ENCODE results near the gene PPARA.

The PPARA gene

GRCh38 chr22:46145361-46145851 lies 4.9 kb upstream of the PPARA start:
- no peak for DNase-seq (ENCODE audit: low spot score)

- no peak for DNase-seq (ENCODE audit: low spot score)
Observed at GRCh38 chr22:46145896-46146295, 4.4 kb upstream of the PPARA start.

GRCh38 chr22:46146329-46146728 lies 4.0 kb upstream of the PPARA start:
- no peak for DNase-seq (ENCODE audit: low spot score)

- DNase-seq (ENCODE audit: low spot score): no peak
Observed at GRCh38 chr22:46147061-46147460, 3.3 kb upstream of the PPARA start.

GRCh38 chr22:46147471-46148267 lies 2.7 kb upstream of the PPARA start:
- DNase-seq (ENCODE audit: low spot score): no peak

GRCh38 chr22:46148336-46148735 lies 2.0 kb upstream of the PPARA start:
- DNase-seq (ENCODE audit: low spot score): no peak

- DNase-seq (ENCODE audit: low spot score): no peak
Observed at GRCh38 chr22:46148816-46149511, 1.4 kb upstream of the PPARA start.

GRCh38 chr22:46149512-46150033 lies 753 bp upstream of the PPARA start:
- no peak for DNase-seq (ENCODE audit: low spot score)

- DNase-seq (ENCODE audit: low spot score): no peak
Observed at GRCh38 chr22:46150655-46151477, 540 bp downstream of the PPARA start.

GRCh38 chr22:46153930-46154329 lies 3.6 kb downstream of the PPARA start:
- no peak for DNase-seq (ENCODE audit: low spot score)

- no peak for DNase-seq (ENCODE audit: low spot score)
Observed at GRCh38 chr22:46156031-46156430, 5.7 kb downstream of the PPARA start.

GRCh38 chr22:46158283-46158682 lies 8.0 kb downstream of the PPARA start:
- no peak for DNase-seq (ENCODE audit: low spot score)

- no peak for DNase-seq (ENCODE audit: low spot score)
Observed at GRCh38 chr22:46159212-46159611, 8.9 kb downstream of the PPARA start.

GRCh38 chr22:46159777-46160176 lies 9.5 kb downstream of the PPARA start:
- no peak for DNase-seq (ENCODE audit: low spot score)

- no peak for DNase-seq (ENCODE audit: low spot score)
Observed at GRCh38 chr22:46162285-46162684, 12.0 kb downstream of the PPARA start.

GRCh38 chr22:46162771-46163556 lies 12.6 kb downstream of the PPARA start:
- no peak for DNase-seq (ENCODE audit: low spot score)

GRCh38 chr22:46163557-46163888 lies 13.2 kb downstream of the PPARA start:
- no peak for DNase-seq (ENCODE audit: low spot score)

GRCh38 chr22:46165977-46166376 lies 15.7 kb downstream of the PPARA start:
- DNase-seq (ENCODE audit: low spot score): no peak

- DNase-seq (ENCODE audit: low spot score): no peak
Observed at GRCh38 chr22:46169628-46170027, 19.3 kb downstream of the PPARA start.

GRCh38 chr22:46171940-46172339 lies 21.6 kb downstream of the PPARA start:
- DNase-seq (ENCODE audit: low spot score): no peak

GRCh38 chr22:46172522-46173110 lies 22.3 kb downstream of the PPARA start:
- DNase-seq (ENCODE audit: low spot score): no peak
